Testis (tissue), 3 donors: ENCODE results near the gene ZNF763. TPM values are rescaled to one million over a fixed set of nuclear protein-coding genes. Genes with fewer than 3 reads are reported as not detected.
"Not testable (repeated sequence)": the region's sequence is repeated elsewhere in the genome, so short reads cannot be mapped to it uniquely, and the experiment has no call there.

Experiments
- DNase-seq: peaks from one replicate; pipeline ENCODE4 v3.0.0-alpha.2; 2019
- H3K27ac ChIP-seq, 2 donors: fragments of 200-600 bp; sonication (generic); one replicate each; pipeline ENCODE4 v1.5.1; 2019
- H3K27me3 ChIP-seq: fragments of 200-600 bp; sonication (generic); one replicate; pipeline ENCODE4 v1.5.1; 2019
- H3K36me3 ChIP-seq: fragments of 200-600 bp; sonication (generic); one replicate; pipeline ENCODE4 v1.5.1; 2017; ENCODE audit warnings: low read depth; ENCODE audit errors: missing control alignments
- H3K4me1 ChIP-seq: fragments of 200-600 bp; sonication (generic); one replicate; pipeline ENCODE4 v1.5.1; 2019
- H3K4me3 ChIP-seq, 2 donors: fragments of 200-600 bp; sonication (generic); one replicate each; pipeline ENCODE4 v1.5.1; 2017 to 2019
- H3K9me3 ChIP-seq: fragments of 200-600 bp; sonication (generic); one replicate; pipeline ENCODE4 v1.5.1; 2017
- CTCF ChIP-seq, 3 experiments: fragments of 450-650 bp in 2 of 3; fragments of 200-600 bp in 1 of 3; sonication (generic) in 1 of 3; IDR thresholded peaks; one replicate each; pipeline ENCODE4 v1.5.1; 2016 to 2019; ENCODE audit warnings: antibody characterized with exemption in 3 of 3, mild to moderate bottlenecking in 2 of 3, moderate library complexity in 1 of 3
- POLR2A ChIP-seq: fragments of 450-650 bp; IDR thresholded peaks from one replicate; pipeline ENCODE4 v1.6.1; 2017; ENCODE audit warnings: antibody characterized with exemption, mild to moderate bottlenecking, moderate library complexity
- WGBS, 2 donors: methylation state at CpG; one replicate each; pipeline ENCODE4 v1.1.5; 2018; 5-methylcytosine and 5-hydroxymethylcytosine counted together
- intact Hi-C: fragments of 100-400 bp; cut with DNase I; formaldehyde crosslinking; loops from one replicate; pipeline ENCODE4 v1.15.1; 2023; ENCODE audit warnings: low total_unique reads
- polyA plus RNA-seq: library from polyadenylated mRNA; stranded (reverse); fragments of 350-450 nt; fragmentation: Illumina TruSeq; extraction: RNeasy Lipid Tissue Mini Kit (QIAGEN cat#74804); gene quantifications from one replicate; pipeline ENCODE4 v1.2.3, GENCODE V29; 2014; ENCODE audit warnings: low read depth, low replicate concordance; ENCODE audit not compliant: insufficient read depth
- total RNA-seq, 2 donors: library from RNA; depleted of rRNA; stranded (reverse); fragments of >200 nt; gene quantifications; one replicate each; pipeline ENCODE4 v1.2.3, GENCODE V29; 2016

ZNF763 gene
- total and polyA plus RNA-seq, 3 donors from 2014 or later = 5.0 to 7.9 (median 7.6) TPM

- intact Hi-C loops = loop anchor here (10.0 kb wide), 1 partner anchor 64 kb away; the partner anchor contains the start of gene ZNF700
- no peaks in the 10 kb centered on the region for H3K36me3 ChIP-seq
- H3K4me3 ChIP-seq = peak overlapping the region; percentile 61 to 79
- no peak overlapping the region for H3K27ac ChIP-seq
- DNase-seq = no peak
- TF ChIP-seq CTCF (IDR thresholded peaks at IDR 0.05) = no peak
- no peak for TF ChIP-seq POLR2A
- H3K27me3 ChIP-seq = no peaks in the 10 kb centered on the region
- WGBS, 2 donors = 48 to 53% methylated on average over 9 of the region's 9 CpGs
- no peaks in the 10 kb centered on the region for H3K4me1 ChIP-seq
- H3K9me3 ChIP-seq = no peaks in the 10 kb centered on the region
These were observed 24.2 kb downstream of the ZNF763 start for GRCh38 chr19:11989112-11989456.

DNA sequence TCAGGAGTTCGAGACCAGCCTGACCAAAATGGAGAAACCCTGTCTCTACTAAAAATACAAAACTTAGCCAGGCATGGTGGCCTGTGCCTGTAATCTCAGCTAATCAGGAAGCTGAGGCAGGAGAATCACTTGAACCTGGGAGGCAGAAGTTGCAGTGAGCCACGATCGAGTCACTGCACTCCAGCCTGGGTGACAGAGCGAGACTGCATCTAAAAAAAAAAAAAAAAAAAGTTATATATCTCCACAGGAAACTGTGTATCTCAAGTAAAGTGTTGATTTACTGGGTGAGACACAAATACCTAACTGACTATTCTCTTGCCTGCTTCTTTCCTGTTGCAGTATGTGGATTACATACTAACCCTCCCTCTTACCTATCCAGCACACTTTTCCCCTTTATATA, 27.1 kb downstream of the ZNF763 start:
- H3K4me3 ChIP-seq, H3K4me1 ChIP-seq, DNase-seq, H3K9me3 ChIP-seq, H3K27me3 ChIP-seq, H3K36me3 ChIP-seq, H3K27ac ChIP-seq, intact Hi-C loops: not testable (repeated sequence)
- 75 to 85% methylated on average over 4 of the region's 4 CpGs for WGBS, 2 donors

GRCh38 chr19:11995174-11995573, 30.3 kb downstream of the ZNF763 start:
- Histone ChIP-seq H3K4me3 (no peak overlapping the region), H3K36me3 (no peaks in the 10 kb centered on the region), H3K27ac (no peak overlapping the region), H3K9me3 (no peaks in the 10 kb centered on the region), H3K27me3 (no peaks in the 10 kb centered on the region), H3K4me1 (no peaks in the 10 kb centered on the region)
- DNase-seq = no peak
- intact Hi-C loops = no loop called here
- WGBS, 2 donors = 87 to 88% methylated on average over 1 of the region's 1 CpG
- TF ChIP-seq CTCF (IDR thresholded peaks at IDR 0.05) = no peak
- TF ChIP-seq POLR2A = no peak

DNA sequence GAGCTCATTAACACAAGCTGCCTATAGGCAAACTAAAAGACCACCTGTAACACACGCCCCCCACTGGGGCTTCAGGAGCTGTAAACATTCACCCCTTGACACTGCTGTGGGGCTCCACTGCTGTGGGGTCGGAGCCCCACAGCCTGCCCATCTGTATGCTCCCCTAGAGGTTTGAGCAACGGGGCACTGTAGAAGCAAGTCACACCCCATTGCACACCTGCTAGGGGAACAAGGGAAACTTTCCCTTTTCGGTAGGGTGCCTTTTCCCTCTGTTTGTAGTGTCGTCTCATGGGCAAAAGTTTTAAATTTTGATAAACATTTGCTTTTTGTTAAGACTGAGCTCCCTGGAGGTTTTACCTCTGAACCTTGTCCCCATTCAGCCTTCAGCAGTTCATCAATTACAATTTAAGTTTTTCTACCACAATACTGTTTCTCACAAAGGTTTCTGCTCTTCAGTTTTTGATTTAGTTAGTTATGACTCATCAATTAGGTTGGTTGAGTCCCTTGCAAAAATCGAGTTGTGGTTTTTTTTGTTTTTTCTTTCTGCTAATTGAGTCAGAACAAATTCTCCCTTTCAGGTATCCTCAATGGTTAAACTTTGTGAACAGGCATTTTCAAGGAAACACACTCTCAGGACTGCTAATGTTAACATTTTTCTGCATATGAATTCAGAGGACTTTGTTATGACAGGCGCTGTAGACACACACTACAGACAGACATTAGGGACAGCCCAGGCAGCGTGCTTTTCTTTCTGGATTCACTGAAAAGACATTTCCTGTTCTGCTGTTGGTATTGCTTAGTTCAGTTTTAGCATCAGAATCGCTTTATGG, 35.5 kb downstream of the ZNF763 start:
- Histone ChIP-seq H3K4me1 (no peaks in the 10 kb centered on the region), H3K27me3 (no peaks in the 10 kb centered on the region), H3K4me3 (no peak overlapping the region), H3K36me3 (no peaks in the 10 kb centered on the region), H3K27ac (no peak overlapping the region), H3K9me3 (no peaks in the 10 kb centered on the region)
- WGBS, 2 donors = 84 to 91% methylated on average over 9 of the region's 9 CpGs
- no peak for DNase-seq
- intact Hi-C loops = no loop called here
- no peak for TF ChIP-seq CTCF (IDR thresholded peaks at IDR 0.05)
- no peak for TF ChIP-seq POLR2A

DNA sequence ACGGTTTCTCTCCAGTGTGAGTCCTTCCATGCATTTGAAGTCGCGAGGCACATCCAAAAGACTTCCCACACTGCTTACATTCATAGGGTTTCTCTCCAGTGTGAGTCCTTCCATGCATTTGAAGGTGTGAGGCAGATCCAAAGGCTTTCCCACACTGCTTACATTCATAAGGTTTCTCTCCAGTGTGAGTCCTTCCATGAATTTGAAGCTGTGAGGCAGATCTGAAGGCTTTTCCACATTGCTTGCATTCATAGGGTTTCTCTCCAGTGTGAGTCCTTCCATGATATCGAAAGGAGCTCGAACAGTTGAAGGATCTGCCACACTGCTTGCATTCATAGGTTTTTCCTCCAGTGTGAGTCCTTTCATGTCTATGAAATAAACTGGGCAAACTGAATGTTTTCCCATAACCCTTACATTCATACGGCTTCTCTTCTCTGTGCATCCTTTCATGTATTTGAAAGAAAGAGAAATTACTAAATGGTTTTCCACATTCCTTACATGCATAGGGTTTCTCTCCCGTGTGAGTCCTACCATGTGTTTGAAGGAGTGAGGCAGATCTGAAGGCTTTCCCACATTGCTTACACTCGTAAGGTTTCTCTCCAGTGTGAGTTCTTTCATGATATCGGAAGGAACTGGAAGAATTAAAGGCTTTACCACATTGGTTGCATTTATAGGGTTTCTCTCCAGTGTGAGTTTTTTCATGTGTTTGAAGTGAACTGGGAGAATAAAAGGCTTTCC, 50.3 kb downstream of the ZNF763 start:
- H3K36me3 ChIP-seq = no peaks in the 10 kb centered on the region
- intact Hi-C loops = no loop called here
- H3K27me3 ChIP-seq = no peaks in the 10 kb centered on the region
- no peak overlapping the region for H3K4me3 ChIP-seq
- no peaks in the 10 kb centered on the region for H3K4me1 ChIP-seq
- no peak for DNase-seq
- H3K9me3 ChIP-seq = no peaks in the 10 kb centered on the region
- H3K27ac ChIP-seq = no peak overlapping the region
- TF ChIP-seq POLR2A (no peak), CTCF (IDR thresholded peaks at IDR 0.05) (no peak)
- WGBS, 2 donors = 94 to 99% methylated on average over 9 of the region's 9 CpGs
